Gastrocnemius medialis (tissue), 4 donors: Measurements from ENCODE around the gene PPA1. TPM values are rescaled to one million over a fixed set of nuclear protein-coding genes. Genes with fewer than 3 reads are reported as not detected.
"Not testable (repeated sequence)": the region's sequence is repeated elsewhere in the genome, so short reads cannot be mapped to it uniquely, and the experiment has no call there.

ENCODE experiments used
- ATAC-seq, 2 donors: fragments of 150-250 bp; one replicate each; pipeline ENCODE4 v1.9.1; 2016
- DNase-seq, 2 donors: peaks; one replicate each; pipeline ENCODE4 v3.0.0-alpha.2; 2019
- H3K27ac ChIP-seq, 4 donors: fragments of 200-600 bp; sonication (generic); 1 replicate in 1 of 4; 2 replicates in 3 of 4; pipeline ENCODE4 v1.5.1; 2016 to 2018; ENCODE audit warnings: mild to moderate bottlenecking in 2 of 4, moderate library complexity in 1 of 4
- H3K27me3 ChIP-seq, 3 donors: fragments of 200-600 bp; sonication (generic) in 2 of 3; 1 replicate in 1 of 3; 2 replicates in 2 of 3; pipeline versions ENCODE4 v1.5.1 to v1.6.0; 2016 to 2019; ENCODE audit warnings: mild to moderate bottlenecking in 1 of 3, moderate library complexity in 1 of 3
- H3K36me3 ChIP-seq, 2 donors: fragments of 200-600 bp; sonication (generic) in 1 of 2; one replicate each; pipeline ENCODE4 v1.5.1; 2017 to 2018
- H3K4me1 ChIP-seq, 2 donors: fragments of 200-600 bp; sonication (generic) in 1 of 2; one replicate each; pipeline ENCODE4 v1.5.1; 2016 to 2017; ENCODE audit warnings: mild to moderate bottlenecking in 2 of 2
- H3K4me3 ChIP-seq, 4 donors: fragments of 200-600 bp; sonication (generic) in 3 of 4; 1 replicate in 1 of 4; 2 replicates in 3 of 4; pipeline ENCODE4 v1.5.1; 2016 to 2019; ENCODE audit warnings: mild to moderate bottlenecking in 2 of 4
- H3K9me3 ChIP-seq, 3 donors: fragments of 200-600 bp; sonication (generic) in 2 of 3; 1 replicate in 1 of 3; 2 replicates in 2 of 3; pipeline ENCODE4 v1.5.1; 2016 to 2019
- CTCF ChIP-seq, 5 experiments: fragments of 450-650 bp in 3 of 5; fragments of 200-600 bp in 2 of 5; sonication (generic) in 2 of 5; IDR thresholded peaks in 4 of 5; conservative IDR thresholded peaks in 1 of 5; 1 replicate in 4 of 5; 2 replicates in 1 of 5; pipeline ENCODE4 v1.5.1; 2016 to 2019; ENCODE audit warnings: antibody characterized with exemption in 5 of 5, mild to moderate bottlenecking in 3 of 5, moderate library complexity in 3 of 5
- POLR2A ChIP-seq, 2 donors: fragments of 450-650 bp; IDR thresholded peaks; one replicate each; pipeline ENCODE4 v1.6.1; 2017; ENCODE audit warnings: antibody characterized with exemption in 2 of 2, mild to moderate bottlenecking in 2 of 2, moderate library complexity in 2 of 2
- in situ Hi-C, 4 donors: fragments of 200-750 bp; cut with MboI; loops; one replicate each; pipeline versions ENCODE4 v1.15.0 to v1.8.0; 2017; ENCODE audit warnings: low sequenced_read_pairs in 4 of 4
- intact Hi-C: fragments of 100-400 bp; cut with DNase I; formaldehyde crosslinking; loops from one replicate; pipeline ENCODE4 v1.15.1; 2023; ENCODE audit warnings: low total_unique reads
- total RNA-seq, 4 donors: library from RNA; depleted of rRNA; stranded (reverse); fragments of >200 nt; gene quantifications; one replicate each; pipeline versions ENCODE4 v1.1.0 to v1.2.3, GENCODE V29; 2016

Gene PPA1
- total RNA-seq, 4 donors from 2014 or later = 73.9 to 146 (median 95.3) TPM

GRCh38 chr10:70250961-70251680 lies 17.9 kb upstream of the PPA1 start:
- DNase-seq = no peak
- no peak overlapping the region for H3K4me3 ChIP-seq
- intact Hi-C loops = no loop called here

GRCh38 chr10:70247360-70247759 lies 14.1 kb upstream of the PPA1 start:
- Histone ChIP-seq H3K4me3 (no peak overlapping the region), H3K27me3 (no peaks in the 10 kb centered on the region), H3K4me1 (no peaks in the 10 kb centered on the region), H3K9me3 (no peaks in the 10 kb centered on the region), H3K36me3 (no peaks in the 10 kb centered on the region), H3K27ac (no peak overlapping the region)
- ATAC-seq (no peak), DNase-seq (no peak)
- intact Hi-C loops (no loop called here), in situ Hi-C loops (no loop called here)
- no peak for TF ChIP-seq CTCF (IDR thresholded peaks at IDR 0.05 in 4 of 5, conservative IDR thresholded peaks at IDR 0.05 in 1 of 5)
- TF ChIP-seq POLR2A (IDR thresholded peaks at IDR 0.05) = no peak

More at GRCh38 chr10:70250961-70251680, 17.9 kb upstream of the PPA1 start:
- no peaks in the 10 kb centered on the region for H3K36me3 ChIP-seq
- no peaks in the 10 kb centered on the region for H3K4me1 ChIP-seq
- TF ChIP-seq CTCF (IDR thresholded peaks at IDR 0.05 in 4 of 5, conservative IDR thresholded peaks at IDR 0.05 in 1 of 5) (no peak), POLR2A (IDR thresholded peaks at IDR 0.05) (no peak)
- H3K27ac ChIP-seq = no peak overlapping the region
- in situ Hi-C loops = no loop called here
- no peak for ATAC-seq
- peaks cover 14 to 23% (median 19%) of the 10 kb centered on the region in 3 donors for H3K27me3 ChIP-seq
- no peaks in the 10 kb centered on the region for H3K9me3 ChIP-seq

- Histone ChIP-seq H3K27me3 (no peaks in the 10 kb centered on the region), H3K4me3 (no peak overlapping the region), H3K36me3 (no peaks in the 10 kb centered on the region), H3K9me3 (no peaks in the 10 kb centered on the region), H3K27ac (no peak overlapping the region), H3K4me1 (no peaks in the 10 kb centered on the region)
- intact Hi-C loops (no loop called here), in situ Hi-C loops (no loop called here)
- no peak for TF ChIP-seq CTCF (IDR thresholded peaks at IDR 0.05 in 4 of 5, conservative IDR thresholded peaks at IDR 0.05 in 1 of 5)
- no peak for TF ChIP-seq POLR2A (IDR thresholded peaks at IDR 0.05)
- no peak for DNase-seq
- ATAC-seq = no peak
These were observed 7.9 kb upstream of the PPA1 start for GRCh38 chr10:70241081-70241480.

- H3K36me3 ChIP-seq, H3K9me3 ChIP-seq, H3K27ac ChIP-seq, H3K27me3 ChIP-seq, H3K4me3 ChIP-seq, H3K4me1 ChIP-seq, in situ Hi-C loops, ATAC-seq, intact Hi-C loops, DNase-seq: not testable (repeated sequence)
These were observed 6.8 kb upstream of the PPA1 start for GRCh38 chr10:70239986-70240385.

GRCh38 chr10:70239077-70239976 lies 6.1 kb upstream of the PPA1 start:
- H3K27ac ChIP-seq, DNase-seq, H3K36me3 ChIP-seq, intact Hi-C loops, ATAC-seq, H3K27me3 ChIP-seq, in situ Hi-C loops, H3K9me3 ChIP-seq, H3K4me1 ChIP-seq, H3K4me3 ChIP-seq: not testable (repeated sequence)

- H3K4me3 ChIP-seq, H3K4me1 ChIP-seq, ATAC-seq, intact Hi-C loops, DNase-seq, H3K9me3 ChIP-seq, H3K27me3 ChIP-seq, H3K27ac ChIP-seq, H3K36me3 ChIP-seq, in situ Hi-C loops: not testable (repeated sequence)
These were observed 4.8 kb upstream of the PPA1 start for GRCh38 chr10:70237958-70238536.
